Activated T-cell treated with anti-CD3 and anti-CD28 coated beads for 1 hour (primary cell): Measurements from ENCODE around the gene TREML4.

Experiments
- DNase-seq: peaks from one replicate; pipeline ENCODE4 v3.0.0-alpha.2; 2020; ENCODE audit warnings: low read depth

Gene TREML4

GRCh38 chr6:41255110-41255509, 27.0 kb downstream of the TREML4 start:
- DNase-seq, result no peak

DNA sequence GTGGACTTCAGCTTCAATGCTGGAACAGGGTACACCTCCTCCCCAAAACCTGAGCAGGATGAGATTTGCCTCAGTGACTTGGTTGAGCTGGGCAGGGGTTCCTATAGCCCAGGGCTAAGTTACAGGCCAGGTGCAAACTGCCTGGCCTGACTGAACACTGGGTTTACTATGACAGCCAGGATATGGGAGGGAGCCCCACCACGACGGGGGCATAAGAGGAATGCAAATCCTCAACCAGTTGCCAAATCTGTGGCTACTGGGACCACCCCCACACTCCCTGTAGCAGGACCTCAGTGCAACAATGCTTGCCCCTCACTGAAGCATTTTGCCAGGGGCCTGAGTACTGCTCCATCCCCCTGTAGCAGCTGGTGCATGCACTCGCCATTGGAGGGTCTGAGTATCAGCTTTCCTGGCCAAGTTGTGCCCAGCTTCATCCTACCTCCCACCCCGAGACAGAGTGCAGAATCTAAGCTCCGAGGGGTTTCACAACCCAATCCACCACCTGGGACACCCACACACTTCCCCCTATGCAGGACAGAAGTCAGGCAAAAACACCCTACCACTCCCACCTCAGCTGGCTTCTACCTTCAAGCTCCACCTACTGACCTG, 27.6 kb downstream of the TREML4 start:
- DNase-seq, result no peak

DNA sequence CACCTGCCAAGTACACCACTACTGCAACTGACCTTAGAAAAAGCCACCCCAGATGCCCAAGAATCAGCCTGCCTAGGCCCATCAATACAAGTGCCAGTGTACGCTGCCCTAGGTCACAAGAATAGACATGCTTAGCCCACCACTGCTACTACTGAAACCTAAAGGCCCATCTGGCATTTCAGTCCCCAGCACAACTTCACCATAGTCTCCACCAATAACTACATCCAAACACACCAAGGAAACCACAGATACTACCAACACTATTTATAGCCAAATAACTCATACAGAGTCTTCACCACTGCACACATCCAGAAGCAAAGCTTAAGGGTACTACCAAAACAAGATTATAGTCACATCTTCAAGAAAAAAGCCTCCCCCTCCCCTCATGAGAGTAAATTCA, 28.2 kb downstream of the TREML4 start:
- no peak for DNase-seq

- no peak for DNase-seq
Observed at GRCh38 chr6:41257369-41258195, 29.4 kb downstream of the TREML4 start.

- no peak for DNase-seq
Observed at GRCh38 chr6:41258196-41258493, 30.0 kb downstream of the TREML4 start.

DNA sequence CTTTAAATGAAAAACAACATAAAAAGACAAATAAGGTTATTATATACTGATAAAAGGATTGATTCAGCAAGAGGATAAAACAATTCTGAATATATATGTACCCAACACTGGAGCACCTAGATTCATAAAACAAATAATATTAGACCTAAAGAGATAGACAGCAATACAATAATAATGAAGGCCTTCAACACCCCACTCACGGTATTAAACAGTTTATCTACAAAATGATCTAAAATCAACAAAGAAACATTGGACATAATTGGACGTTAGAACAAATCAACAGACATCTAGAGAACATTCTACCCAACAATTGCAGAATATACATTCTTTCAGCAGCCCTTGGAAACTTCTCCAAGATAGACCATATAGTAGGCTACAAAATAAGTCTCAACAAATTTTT, 34.3 kb downstream of the TREML4 start:
- no peak for DNase-seq

DNA sequence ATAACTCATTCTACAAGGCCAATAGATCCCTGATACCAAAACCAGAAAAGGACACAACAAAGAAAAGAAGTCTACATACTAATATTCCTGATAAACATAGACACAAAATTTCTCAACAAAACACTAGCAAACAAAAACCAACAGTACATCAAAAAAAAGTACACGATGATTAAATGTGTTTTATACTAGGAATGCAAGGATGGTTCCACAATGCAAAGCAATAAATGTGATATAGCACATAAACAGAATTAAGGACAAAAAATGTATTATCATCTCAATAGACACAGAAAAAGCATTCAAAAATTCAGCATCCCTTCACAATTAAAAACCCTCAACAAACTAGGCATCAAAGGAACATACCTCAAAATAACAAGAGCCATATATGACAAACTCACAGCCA, 35.1 kb downstream of the TREML4 start:
- no peak for DNase-seq

- no peak for DNase-seq
Observed at GRCh38 chr6:41266541-41266940, 38.4 kb downstream of the TREML4 start.

DNA sequence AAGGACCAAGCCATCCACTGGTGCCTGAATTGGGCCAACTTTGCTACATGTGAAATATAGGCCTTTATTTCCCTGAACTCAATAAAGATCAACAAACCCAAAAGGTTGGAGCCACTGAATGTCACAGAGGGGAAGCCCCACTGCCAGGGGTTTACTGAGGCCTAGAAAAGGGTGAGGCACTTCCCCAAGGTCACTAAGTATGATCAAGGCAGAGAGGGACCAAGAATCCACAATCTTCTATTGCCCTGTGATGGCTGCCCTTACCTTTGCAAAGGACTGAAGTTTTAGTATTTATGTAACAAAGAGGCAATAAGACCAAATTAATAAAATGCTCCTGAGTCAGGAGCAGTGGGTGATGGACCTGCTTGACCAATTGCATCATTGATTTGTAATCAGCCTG, 40.3 kb downstream of the TREML4 start:
- no peak for DNase-seq

DNA sequence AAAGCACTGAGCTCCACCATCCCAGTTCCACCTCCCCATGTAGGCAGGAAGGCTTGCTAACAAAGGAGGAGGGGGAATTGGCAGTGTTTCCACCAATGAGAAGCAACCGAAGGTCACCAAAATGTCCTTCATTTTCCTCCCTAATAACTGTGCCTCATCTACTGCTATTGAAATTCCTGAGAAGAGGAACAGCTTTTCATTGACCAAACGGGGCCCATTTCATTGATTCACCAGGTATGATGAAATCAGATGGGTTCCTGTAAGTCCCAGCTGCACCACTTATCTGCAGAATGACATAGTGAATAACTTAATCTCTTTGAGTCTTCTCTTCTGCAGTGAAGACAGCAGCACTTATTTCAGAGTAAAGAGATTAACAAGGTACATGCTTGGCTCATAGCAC, 41.0 kb downstream of the TREML4 start:
- DNase-seq, result no peak

DNA sequence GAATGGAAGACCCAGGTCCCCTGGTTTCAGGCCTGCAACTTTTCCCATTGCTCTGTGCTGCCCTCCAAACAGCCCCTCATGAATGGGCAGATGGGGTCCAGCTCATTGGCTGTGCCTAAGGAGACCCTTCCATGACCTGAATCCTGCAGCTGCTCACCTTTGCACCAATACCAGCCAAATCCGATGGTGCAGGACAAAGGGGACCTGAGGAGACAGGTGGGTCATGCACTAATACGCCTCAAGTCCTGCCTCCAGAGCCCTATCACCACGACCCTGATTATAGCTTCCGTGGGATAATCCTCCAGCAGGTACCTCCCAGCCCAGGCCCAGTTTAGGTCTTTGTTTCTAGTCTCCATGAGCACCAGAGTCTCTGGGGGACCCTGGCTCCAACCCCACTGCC, 41.6 kb downstream of the TREML4 start:
- no peak for DNase-seq

DNA sequence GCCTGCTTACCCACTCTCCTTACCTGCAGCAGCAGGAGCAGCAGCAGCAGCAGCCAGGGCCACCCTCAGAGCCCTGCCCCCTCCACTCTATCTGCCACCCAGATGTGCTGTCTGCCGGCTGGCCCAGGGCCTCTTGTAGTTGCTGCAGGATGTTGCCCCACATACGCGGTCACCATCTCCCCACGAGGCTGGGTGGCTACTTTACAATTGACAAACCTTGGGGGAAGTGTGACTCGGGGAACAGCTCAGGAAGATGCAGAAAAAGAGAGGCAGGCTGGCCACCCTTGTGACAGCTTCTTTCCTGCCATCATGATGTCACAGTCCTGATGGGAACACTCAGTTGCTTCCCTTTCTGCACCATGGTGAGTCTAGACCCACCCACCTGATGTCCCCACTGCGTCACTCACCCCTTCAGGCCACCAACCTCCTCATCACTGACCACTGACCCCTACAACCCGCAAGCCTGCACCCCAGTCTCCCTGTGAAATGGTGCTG, 43.8 kb downstream of the TREML4 start:
- DNase-seq, result no peak

GRCh38 chr6:41272591-41273240, 44.6 kb downstream of the TREML4 start:
- DNase-seq, result no peak

GRCh38 chr6:41273714-41274113, 45.6 kb downstream of the TREML4 start:
- no peak for DNase-seq

DNA sequence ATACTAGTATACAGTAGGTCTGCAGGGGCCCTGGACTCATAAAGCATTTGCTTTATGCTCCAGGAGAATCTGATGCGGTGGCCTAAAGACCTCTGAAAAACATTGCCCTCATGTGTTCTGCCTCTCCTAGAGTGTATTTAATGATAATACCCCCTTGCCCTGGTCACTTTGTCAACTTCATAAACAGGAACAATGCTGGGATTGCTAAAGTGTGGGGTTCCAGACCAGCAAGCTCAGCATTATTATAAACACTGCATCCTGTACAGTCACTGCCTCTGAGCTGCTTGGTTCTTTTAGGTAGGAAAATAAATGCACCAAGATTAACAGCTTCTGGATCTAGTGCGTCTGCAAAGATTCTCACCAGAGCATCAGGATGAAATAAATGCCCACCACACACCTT, 46.1 kb downstream of the TREML4 start:
- DNase-seq, result no peak

- DNase-seq, result no peak
Observed at GRCh38 chr6:41275489-41275888, 47.3 kb downstream of the TREML4 start.

- DNase-seq, result no peak
Observed at GRCh38 chr6:41277605-41278004, 49.5 kb downstream of the TREML4 start.

DNA sequence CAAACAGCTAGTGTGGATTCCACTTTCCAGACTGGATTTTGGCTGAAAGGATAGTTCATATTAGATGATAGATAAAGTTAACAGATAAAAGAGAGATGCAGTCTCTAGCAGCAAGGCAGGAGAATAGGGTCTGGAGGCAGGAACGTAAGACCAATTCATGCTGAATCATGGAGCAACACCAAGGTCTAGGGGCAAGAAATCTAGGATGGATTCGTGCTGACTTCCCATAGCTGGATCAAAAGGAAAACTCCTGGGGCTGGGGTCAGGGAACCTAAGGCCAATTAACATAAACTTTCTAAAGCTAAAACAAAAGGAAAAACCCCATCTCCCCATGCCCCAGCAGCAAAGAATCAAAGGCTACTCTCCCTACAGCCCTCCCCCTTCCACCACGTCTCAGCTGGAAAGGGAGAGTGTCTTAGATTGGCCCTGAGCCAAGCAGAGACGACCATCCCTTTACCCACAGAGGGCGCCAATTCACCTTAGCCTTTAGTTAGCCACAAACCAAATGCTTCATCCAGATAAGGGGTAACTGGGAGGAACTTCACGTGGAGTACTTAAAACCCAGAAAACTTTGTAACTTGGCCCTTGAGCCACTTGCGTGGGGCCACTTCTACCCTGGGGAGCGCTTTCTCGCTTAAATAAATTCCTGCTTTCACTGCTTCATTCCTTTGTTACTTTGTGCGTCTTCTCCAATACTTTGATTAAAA, 50.7 kb downstream of the TREML4 start:
- peak; percentile 51 for DNase-seq

DNA sequence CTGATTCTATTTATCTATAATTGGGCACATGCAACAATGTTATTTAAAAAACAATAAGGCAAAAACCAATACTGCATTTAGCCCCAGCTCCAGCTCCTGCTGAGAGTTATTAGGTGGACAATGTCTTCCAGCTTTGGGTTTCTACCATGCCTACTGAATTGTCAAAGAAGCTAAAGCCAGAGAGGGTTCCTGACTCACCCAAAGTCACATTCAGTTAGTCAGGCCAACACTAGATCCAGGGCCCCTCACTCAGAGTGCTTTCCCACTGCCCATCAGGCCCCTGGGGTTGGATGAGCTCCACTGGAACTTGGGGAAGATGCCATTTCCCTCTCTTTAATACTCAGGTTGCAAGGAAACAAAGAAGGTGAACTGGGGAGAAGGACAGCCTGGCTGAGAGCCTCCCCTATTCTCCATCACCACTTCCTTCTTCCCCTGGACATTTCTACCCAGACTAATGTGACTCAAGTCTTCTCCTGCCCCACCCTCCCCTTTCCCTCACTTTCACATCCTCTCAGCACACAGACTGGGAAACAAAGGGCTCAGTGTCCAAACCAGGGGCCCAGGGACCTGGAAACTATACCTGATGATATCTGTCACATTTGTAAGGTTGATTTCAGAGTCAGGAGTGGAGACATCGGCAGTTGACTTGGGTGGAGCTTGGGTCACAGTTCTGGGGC, 52.4 kb downstream of the TREML4 start:
- no peak for DNase-seq

DNA sequence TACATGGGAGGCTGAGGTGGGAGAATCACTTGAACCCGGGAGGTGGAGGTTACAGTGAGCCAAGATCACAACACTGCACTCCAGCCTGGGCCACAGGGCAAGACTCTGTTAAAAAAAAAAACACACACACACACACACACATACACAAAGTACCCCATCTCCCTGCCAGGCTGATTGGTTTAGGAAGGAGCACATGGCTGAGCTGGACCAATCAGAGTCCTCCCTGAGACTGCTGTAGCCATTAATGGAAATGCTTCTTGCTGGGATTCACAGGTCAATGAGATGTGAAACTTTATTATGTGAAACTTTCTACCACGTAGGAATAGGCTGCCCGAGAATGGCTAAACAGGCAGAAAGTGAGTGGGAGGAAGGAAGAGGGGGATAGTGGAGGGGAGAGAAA, 55.5 kb downstream of the TREML4 start:
- DNase-seq, result no peak

GRCh38 chr6:41284726-41285125, 56.6 kb downstream of the TREML4 start:
- no peak for DNase-seq
